ENCODE results near the gene SOX8.

SOX8 gene

GRCh38 chr16:981695-982144 is at the start of gene SOX8:
Gene SOX8 (plus strand): TSS chr16:981770. CDS start chr16:981923, 153 bp downstream.
- H3K4me3 ChIP-seq (ENCODE audit: low read depth, low read length), result no peak within 1 kb of the TSS
- TF ChIP-seq CTCF (IDR thresholded peaks at IDR 0.05; ENCODE audit: borderline replicate concordance, insufficient read depth, low read depth, low read length), result no peak

GRCh38 chr16:932831-933330 is 48.7 kb upstream of the SOX8 start:
- H3K4me3 ChIP-seq (ENCODE audit: low read depth, low read length), result no peak overlapping the region
- no peak for TF ChIP-seq CTCF (IDR thresholded peaks at IDR 0.05; ENCODE audit: borderline replicate concordance, insufficient read depth, low read depth, low read length)

- no peak for TF ChIP-seq CTCF (IDR thresholded peaks at IDR 0.05; ENCODE audit: borderline replicate concordance, insufficient read depth, low read depth, low read length)
- H3K4me3 ChIP-seq (ENCODE audit: low read depth, low read length), result no peak overlapping the region
These were observed 48.0 kb upstream of the SOX8 start for GRCh38 chr16:933581-933980.

GRCh38 chr16:934178-934577 is 47.4 kb upstream of the SOX8 start:
- H3K4me3 ChIP-seq (ENCODE audit: low read depth, low read length), result no peak overlapping the region
- no peak for TF ChIP-seq CTCF (IDR thresholded peaks at IDR 0.05; ENCODE audit: borderline replicate concordance, insufficient read depth, low read depth, low read length)

- H3K4me3 ChIP-seq (ENCODE audit: low read depth, low read length), result no peak overlapping the region
- no peak for TF ChIP-seq CTCF (IDR thresholded peaks at IDR 0.05; ENCODE audit: borderline replicate concordance, insufficient read depth, low read depth, low read length)
These were observed 45.9 kb upstream of the SOX8 start for GRCh38 chr16:935684-936083.

- TF ChIP-seq CTCF (IDR thresholded peaks at IDR 0.05; ENCODE audit: borderline replicate concordance, insufficient read depth, low read depth, low read length), result no peak
- H3K4me3 ChIP-seq (ENCODE audit: low read depth, low read length), result no peak overlapping the region
These were observed 44.3 kb upstream of the SOX8 start for GRCh38 chr16:937311-937710.

- H3K4me3 ChIP-seq (ENCODE audit: low read depth, low read length), result no peak overlapping the region
- no peak for TF ChIP-seq CTCF (IDR thresholded peaks at IDR 0.05; ENCODE audit: borderline replicate concordance, insufficient read depth, low read depth, low read length)
These were observed 43.8 kb upstream of the SOX8 start for GRCh38 chr16:937723-938122.

Data from GM12875 (cell line).